NT2/D1 (cell line): Measurements from ENCODE around the gene PSME4.

Experiments
- DNase-seq: peaks from one replicate; pipeline ENCODE4 v3.0.0-alpha.2; 2011; ENCODE audit warnings: low read depth, low spot score
- H3K27me3 ChIP-seq: 2 replicates; pipeline ENCODE4 v1.6.0; 2011; ENCODE audit warnings: mild to moderate bottlenecking; ENCODE audit not compliant: insufficient read length, insufficient read depth
- H3K36me3 ChIP-seq: 2 replicates; pipeline ENCODE4 v1.6.1; 2011; ENCODE audit warnings: mild to moderate bottlenecking, low read length, mixed read lengths; ENCODE audit not compliant: insufficient read depth, insufficient read length
- H3K4me1 ChIP-seq: 2 replicates; pipeline ENCODE4 v1.5.1; 2011; ENCODE audit not compliant: insufficient read depth, insufficient read length
- H3K4me3 ChIP-seq: 2 replicates; pipeline ENCODE4 v1.5.1; 2011; ENCODE audit warnings: low read depth; ENCODE audit not compliant: insufficient read length
- H3K9ac ChIP-seq: 2 replicates; pipeline ENCODE4 v1.6.0; 2011; ENCODE audit warnings: low read depth; ENCODE audit not compliant: insufficient read length
- H3K9me3 ChIP-seq: 2 replicates; pipeline ENCODE4 v1.5.1; 2011; ENCODE audit warnings: mild to moderate bottlenecking, low read length; ENCODE audit not compliant: insufficient read depth
- SUZ12 ChIP-seq: IDR thresholded peaks from 2 replicates; pipeline ENCODE4 v1.6.1; 2011; ENCODE audit not compliant: insufficient read length, insufficient read depth; ENCODE audit errors: extremely low read depth
- YY1 ChIP-seq: IDR thresholded peaks from 2 replicates; pipeline ENCODE4 v1.6.1; 2011; ENCODE audit not compliant: insufficient read length, insufficient read depth
- ZNF274 ChIP-seq: IDR thresholded peaks from 2 replicates; pipeline ENCODE4 v1.6.1; 2011; ENCODE audit warnings: mild to moderate bottlenecking, low read depth, low read length

The PSME4 gene

DNA sequence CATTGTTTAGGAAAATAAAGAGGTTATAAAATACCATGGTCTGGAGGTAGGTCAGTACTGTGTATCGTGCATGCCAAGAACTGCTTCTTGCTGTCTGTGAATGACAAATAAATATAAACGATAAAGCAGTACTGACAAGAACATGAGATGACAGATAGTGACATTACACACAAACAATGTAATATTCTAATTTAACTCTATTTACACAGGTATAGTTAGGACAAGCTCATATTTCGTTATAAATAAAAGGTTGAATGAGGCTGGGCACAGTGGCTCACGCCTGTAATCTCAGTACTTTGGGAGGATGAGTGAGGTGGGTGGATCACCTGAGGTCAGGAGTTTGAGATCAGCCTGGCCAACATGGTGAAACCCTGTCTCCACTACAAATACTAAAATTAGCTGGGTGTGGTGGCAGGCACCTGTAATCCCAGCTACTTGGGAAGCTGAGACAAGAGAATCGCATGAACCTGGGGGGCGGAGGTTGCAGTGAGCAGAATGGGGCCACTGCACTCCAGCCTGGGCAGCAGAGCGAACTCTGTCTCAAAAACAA, 96.3 kb downstream of the PSME4 start:
- no peak overlapping the region for H3K9ac ChIP-seq
- DNase-seq, result no peak
- H3K9me3 ChIP-seq, result no peaks in the 10 kb centered on the region
- TF ChIP-seq SUZ12, result no peak
- no peak overlapping the region for H3K4me3 ChIP-seq
- H3K4me1 ChIP-seq, result no peaks in the 10 kb centered on the region
- peaks cover 39% of the 10 kb centered on the region for H3K36me3 ChIP-seq
- H3K27me3 ChIP-seq, result no peaks in the 10 kb centered on the region

DNA sequence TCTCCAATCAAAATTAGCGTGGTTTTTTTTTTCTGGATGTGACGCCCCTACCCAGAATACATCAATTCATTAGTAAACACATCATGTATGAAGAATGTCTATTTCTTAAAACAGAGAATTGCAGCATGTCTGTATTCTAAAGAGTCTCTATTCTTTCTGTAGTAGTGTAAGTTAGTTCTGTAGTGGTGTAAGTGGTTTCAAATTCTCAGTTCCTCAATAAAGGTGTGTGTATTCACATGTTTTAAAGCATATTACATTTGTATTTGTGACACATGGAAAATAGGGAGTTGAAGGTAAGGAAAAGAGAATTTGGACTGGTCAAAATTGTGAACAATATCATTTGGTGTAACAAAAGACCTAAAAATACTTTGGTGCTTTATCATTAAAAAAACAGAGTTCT, 103.0 kb downstream of the PSME4 start:
- H3K4me1 ChIP-seq, result no peaks in the 10 kb centered on the region
- H3K27me3 ChIP-seq, result no peaks in the 10 kb centered on the region
- TF ChIP-seq YY1 (no peak), ZNF274 (no peak), SUZ12 (no peak)
- no peak overlapping the region for H3K4me3 ChIP-seq
- H3K36me3 ChIP-seq, result peaks cover 51% of the 10 kb centered on the region
- no peak for DNase-seq
- H3K9me3 ChIP-seq, result no peaks in the 10 kb centered on the region
- no peak overlapping the region for H3K9ac ChIP-seq

DNA sequence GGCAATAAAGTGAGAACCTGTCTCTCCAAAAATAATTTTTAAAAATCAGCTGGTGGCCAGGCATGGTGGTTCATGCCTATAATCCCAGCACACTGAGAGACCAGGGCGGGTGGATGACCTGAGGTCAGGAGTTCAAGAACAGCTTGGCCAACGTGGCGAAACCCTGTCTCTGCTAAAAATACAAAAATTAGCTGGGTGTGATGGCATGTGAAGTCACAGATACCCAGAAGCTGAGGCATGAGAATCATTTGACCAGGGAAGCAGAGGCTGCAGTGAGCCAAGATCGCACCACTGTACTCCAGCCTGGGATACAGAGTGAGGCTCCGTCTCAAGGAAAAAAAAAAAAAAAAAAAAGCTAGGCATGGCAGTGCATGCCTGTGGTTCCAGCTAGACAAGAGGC, 103.6 kb downstream of the PSME4 start:
- Histone ChIP-seq H3K9ac (no peak overlapping the region), H3K27me3 (no peaks in the 10 kb centered on the region), H3K36me3 (peaks cover 48% of the 10 kb centered on the region), H3K4me3 (no peak overlapping the region), H3K4me1 (no peaks in the 10 kb centered on the region), H3K9me3 (no peaks in the 10 kb centered on the region)
- TF ChIP-seq ZNF274 (no peak), YY1 (no peak), SUZ12 (no peak)
- no peak for DNase-seq

DNA sequence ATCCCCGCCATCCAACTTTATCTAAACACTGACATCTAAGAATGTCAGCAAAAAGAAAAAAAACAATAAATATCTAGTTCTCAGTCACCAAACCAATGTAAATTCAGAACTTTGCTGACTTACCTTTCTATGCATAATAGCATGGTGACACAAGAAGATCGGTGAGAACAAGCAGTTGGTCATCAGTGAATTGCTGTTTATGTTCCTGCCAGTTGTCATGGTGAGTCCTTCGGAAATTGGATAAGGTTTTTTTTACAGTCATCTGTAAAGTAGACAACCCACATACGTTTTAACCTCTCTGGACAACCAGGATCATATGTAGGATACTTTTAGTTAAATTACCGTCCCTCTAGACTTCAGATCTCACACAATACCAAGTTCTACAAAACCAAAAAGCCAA, 104.8 kb downstream of the PSME4 start:
- no peak for DNase-seq
- TF ChIP-seq ZNF274 (no peak), SUZ12 (no peak), YY1 (no peak)
- no peaks in the 10 kb centered on the region for H3K9me3 ChIP-seq
- no peak overlapping the region for H3K9ac ChIP-seq
- H3K27me3 ChIP-seq, result no peaks in the 10 kb centered on the region
- peaks cover 45% of the 10 kb centered on the region for H3K36me3 ChIP-seq
- no peak overlapping the region for H3K4me3 ChIP-seq
- no peaks in the 10 kb centered on the region for H3K4me1 ChIP-seq

DNA sequence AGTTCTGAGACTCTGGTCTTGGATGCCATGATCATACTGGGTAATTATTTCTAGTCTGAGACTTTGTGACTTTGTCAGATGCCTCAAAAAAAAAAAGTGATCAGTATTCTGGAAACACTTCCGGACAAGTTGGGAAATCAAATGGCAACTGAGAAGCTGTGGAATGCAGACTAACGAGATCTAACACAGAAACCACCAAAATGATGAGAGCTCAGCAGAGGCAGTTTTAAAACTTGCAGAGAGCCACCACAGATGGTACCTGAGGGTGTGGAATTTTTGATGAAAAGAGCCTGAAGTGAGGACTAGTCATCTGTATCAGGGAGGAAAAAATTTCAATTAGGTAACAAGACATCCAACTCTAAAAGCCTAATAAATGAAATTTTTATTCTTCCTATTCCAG, 105.5 kb downstream of the PSME4 start:
- H3K4me3 ChIP-seq, result no peak overlapping the region
- H3K9me3 ChIP-seq, result no peaks in the 10 kb centered on the region
- peaks cover 45% of the 10 kb centered on the region for H3K36me3 ChIP-seq
- no peaks in the 10 kb centered on the region for H3K4me1 ChIP-seq
- DNase-seq, result no peak
- TF ChIP-seq ZNF274, result no peak
- no peak for TF ChIP-seq YY1
- TF ChIP-seq SUZ12, result no peak
- H3K9ac ChIP-seq, result no peak overlapping the region
- H3K27me3 ChIP-seq, result no peaks in the 10 kb centered on the region

DNA sequence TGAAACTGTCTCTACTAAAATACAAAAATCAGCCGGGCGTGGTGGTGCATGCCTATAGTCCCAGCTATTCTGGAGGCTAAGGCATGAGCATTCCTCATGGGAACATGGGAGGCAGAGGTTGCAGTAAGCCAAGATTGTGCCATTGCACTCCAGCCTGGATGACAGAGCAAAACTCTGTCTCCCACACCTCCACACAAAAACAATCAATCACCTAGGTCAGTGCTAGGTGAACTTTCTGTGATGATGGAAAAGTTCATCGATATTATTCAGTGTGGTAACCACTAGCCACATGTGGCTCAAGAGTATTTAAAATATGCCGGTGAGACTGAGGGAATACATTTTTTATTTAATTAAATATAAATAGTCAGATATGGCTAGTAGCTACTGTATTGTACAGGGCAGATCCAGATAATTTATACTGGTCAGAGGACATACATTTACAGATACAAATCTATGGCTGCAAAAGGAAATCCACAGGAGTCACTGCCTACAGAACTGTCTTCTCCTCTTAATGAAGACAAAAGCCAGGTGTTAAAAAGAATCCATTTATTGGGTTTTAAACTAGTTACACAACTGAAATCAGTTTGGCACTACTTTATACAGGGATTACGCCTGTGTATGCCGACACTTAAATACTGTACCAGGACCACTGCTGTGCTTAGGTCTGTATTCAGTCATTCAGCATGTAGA, 107.1 kb downstream of the PSME4 start:
- no peaks in the 10 kb centered on the region for H3K4me1 ChIP-seq
- no peaks in the 10 kb centered on the region for H3K9me3 ChIP-seq
- peaks cover 41% of the 10 kb centered on the region for H3K36me3 ChIP-seq
- no peaks in the 10 kb centered on the region for H3K27me3 ChIP-seq
- no peak overlapping the region for H3K9ac ChIP-seq
- no peak for DNase-seq
- no peak for TF ChIP-seq SUZ12
- TF ChIP-seq YY1, result no peak
- TF ChIP-seq ZNF274, result no peak
- H3K4me3 ChIP-seq, result no peak overlapping the region

DNA sequence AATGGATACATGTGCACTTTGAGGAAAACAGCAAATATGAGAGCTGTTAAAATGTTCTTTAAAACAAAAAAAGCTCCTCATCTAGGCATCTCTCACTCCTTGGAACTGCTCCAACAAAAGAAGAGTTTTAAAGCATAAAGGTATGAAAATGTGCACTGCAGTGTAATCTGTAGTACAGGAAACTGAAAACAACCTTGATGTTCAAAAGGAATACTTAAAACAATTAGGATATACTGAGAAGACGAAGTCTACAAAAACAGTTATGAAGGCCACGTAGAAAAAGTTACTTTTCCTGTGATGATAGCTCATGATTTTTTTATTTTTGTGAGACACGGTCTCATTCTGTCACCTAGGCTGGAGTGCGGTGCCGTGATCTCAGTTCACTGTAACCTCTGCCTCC, 109.0 kb downstream of the PSME4 start:
- Histone ChIP-seq H3K9ac (no peak overlapping the region), H3K4me3 (no peak overlapping the region), H3K9me3 (no peaks in the 10 kb centered on the region), H3K36me3 (peaks cover 35% of the 10 kb centered on the region), H3K27me3 (no peaks in the 10 kb centered on the region), H3K4me1 (no peaks in the 10 kb centered on the region)
- TF ChIP-seq ZNF274 (no peak), SUZ12 (no peak), YY1 (no peak)
- DNase-seq, result no peak

DNA sequence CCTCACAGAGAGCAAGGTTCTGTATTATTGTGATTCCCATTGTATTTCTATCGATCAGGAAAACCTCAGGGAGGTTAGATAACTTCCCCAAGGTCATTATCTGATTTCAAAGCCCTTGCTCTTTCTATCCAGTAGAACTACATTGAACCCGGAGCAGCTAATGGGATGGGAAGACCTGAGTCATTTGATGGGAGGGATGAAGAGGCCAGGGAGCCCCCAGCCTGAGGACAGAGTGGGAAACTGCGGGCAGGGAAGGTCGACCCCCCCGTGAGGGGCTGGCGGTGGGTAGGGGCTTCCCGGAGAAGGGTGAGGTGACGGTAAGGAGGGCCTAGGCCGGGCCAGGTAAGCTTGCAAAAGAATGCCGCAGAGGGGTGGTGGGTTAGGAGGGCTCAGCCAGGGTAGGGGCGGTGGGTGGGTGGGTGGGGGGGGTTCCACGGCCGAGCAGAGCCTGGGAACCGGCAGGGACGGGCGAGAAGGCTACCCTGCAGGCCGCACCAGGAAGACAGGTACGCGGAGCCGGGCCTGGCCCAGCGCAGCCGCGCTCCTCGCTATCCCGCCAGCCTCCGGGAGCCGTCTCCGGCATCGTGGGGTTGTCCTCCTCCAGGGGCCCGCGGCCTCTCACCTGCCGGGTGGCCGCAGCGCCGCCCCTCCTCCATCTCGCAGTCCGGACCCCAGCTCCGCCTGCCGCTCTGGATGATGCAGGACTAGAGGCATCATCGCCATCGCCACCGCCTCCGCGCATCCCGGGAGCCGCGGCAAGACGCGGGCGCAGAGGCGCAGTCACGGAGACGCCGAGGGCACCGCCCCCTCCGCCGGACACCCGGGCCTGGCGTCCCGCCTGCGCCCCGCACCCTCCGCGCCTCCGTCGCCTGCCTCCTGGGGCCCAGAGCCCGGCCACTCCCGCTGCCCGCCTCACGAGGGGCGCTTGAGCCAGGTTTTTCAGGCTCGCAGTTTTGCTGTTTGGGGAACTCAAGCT, 111.3 kb downstream of the PSME4 start, which contains the start of gene GPR75:
TSS of gene GPR75 (minus strand) at position 762 of the 976 bp plus-strand sequence. CDS start 5,211 bp downstream, outside the sequence.
- Histone ChIP-seq H3K36me3 (peaks cover 17% of the 10 kb centered on the region), H3K27me3 (no peaks in the 10 kb centered on the region), H3K9me3 (no peaks in the 10 kb centered on the region), H3K4me3 (no peak within 1 kb of the TSS), H3K9ac (no peak within 1 kb of the TSS), H3K4me1 (no peaks in the 10 kb centered on the region)
- TF ChIP-seq ZNF274 (no peak), YY1 (no peak), SUZ12 (no peak)
- no peak for DNase-seq
